Fibroblast of skin of back (primary cell): ENCODE results near the gene FKBP10.
"Not testable (repeated sequence)": the region's sequence is repeated elsewhere in the genome, so short reads cannot be mapped to it uniquely, and the experiment has no call there.

Source experiments
- DNase-seq: peaks from one replicate; pipeline ENCODE4 v3.0.0-alpha.2; 2013

The FKBP10 gene

DNA sequence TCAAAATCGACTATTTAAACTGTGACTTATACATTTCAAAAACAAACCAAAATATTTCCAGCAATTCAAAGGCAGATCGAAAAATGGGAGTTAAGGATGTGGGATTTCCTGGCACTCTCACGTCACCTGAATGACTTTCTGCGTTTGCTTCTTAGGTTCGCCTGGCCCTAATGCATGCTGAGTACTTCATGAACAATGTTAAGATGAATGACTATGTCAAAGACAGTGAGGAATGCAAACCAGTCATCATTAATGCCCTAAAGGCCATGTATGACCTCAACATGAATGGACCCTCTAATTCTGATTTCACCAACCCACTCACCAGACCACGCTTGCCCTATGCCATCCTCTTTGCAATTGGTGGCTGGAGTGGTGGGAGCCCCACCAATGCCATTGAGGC is 32.2 kb downstream of the FKBP10 start:
- DNase-seq: no peak

DNA sequence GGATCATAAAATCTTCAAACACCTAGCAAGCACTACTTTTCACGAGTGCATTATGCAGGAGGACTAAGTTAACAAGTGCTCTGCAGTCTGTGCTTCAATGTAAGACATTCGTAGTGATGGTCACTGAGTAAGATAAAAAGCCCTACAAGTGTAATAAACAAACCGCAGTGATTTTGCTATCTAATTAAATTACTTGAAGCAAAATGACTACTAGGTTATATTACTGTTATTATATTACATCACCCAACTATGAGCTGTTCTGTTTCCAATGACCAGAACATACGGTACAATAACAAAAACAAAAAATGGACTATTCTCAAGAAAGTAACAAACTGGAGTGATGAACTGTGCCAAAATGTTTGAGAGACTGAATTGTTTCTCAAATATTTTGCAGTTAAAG is 36.0 kb downstream of the FKBP10 start:
- DNase-seq: no peak

DNA sequence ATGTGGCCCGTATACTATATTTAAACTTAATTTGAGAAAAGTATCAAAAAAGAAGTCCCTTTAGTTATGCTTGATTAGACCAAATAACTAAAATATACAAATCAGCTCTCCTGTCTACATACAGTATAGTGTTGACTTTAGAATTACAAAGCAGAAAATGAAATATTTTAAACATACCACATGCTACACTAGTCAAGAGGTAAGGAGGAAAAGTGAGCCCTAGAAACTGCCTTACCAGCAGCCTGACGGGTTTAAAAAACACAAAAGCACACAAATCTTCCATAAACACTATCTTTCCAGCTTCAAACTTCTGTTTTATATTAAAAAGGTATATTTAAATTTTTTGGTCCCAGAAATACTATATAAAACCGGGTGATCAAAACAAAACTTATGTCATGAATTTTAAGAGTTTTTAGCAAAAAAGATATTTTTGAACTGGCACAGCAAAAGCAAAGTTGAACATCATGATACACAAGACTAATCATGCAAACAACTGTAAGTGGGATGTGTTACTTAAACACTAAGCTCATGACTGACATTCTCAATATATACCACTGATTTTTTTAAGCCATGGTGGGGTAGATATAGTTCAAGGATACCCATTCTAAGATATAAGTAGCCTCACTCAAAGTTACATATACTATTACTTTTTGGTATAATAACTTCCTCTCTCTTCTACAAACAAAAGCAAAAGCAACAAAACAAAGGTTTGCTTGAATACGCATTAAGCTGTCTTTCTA is 36.6 kb downstream of the FKBP10 start:
- no peak for DNase-seq

DNA sequence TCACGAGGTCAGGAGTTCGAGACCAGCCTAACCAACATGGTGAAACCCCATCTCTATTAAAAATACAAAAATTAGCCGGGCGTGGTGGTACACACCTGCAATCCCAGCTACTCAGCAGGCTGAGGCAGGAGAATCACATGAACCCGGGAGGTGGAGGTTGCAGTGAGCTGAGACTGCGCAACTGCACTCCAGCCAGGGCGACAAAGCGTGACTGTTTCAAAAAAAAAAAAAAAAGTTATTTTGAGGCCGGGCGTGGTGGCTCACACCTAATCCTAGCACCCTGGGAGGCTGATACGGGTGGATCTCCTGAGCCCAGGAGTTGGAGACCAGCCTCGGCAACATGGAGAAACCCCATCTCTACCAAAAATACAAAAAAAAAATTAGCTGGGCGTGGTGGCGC is 38.6 kb downstream of the FKBP10 start:
- DNase-seq: not testable (repeated sequence)

DNA sequence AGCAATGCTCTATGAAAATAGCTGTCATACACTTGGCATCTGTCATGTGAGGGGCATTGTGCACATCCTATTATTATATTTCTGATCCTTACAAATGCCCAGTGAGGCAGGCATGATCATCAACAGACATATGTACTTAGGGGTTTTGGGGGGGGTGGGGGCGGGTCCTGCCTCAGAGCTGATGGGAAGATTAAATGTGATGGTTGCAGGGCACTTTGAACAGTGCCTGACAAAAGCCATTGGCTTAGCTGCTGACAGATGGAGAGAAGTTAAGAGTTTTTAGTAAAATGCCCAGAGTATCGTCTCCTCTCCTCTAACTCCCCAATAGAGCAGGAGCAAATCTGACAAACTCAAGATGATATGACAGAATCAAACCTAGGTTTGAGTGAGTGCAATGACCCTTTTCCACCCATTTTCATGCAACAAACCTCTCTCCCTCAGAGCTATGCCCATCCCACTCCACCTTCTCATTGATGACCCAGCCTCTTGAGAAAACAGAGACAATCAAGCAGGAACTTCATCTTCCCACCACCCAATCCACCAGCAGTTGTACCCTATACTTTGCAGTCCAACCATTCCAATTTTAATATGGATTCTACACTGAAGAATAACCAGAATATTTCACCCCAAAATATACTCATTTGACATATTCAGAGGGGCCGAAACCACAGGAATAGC is 47.6 kb downstream of the FKBP10 start:
- no peak for DNase-seq

DNA sequence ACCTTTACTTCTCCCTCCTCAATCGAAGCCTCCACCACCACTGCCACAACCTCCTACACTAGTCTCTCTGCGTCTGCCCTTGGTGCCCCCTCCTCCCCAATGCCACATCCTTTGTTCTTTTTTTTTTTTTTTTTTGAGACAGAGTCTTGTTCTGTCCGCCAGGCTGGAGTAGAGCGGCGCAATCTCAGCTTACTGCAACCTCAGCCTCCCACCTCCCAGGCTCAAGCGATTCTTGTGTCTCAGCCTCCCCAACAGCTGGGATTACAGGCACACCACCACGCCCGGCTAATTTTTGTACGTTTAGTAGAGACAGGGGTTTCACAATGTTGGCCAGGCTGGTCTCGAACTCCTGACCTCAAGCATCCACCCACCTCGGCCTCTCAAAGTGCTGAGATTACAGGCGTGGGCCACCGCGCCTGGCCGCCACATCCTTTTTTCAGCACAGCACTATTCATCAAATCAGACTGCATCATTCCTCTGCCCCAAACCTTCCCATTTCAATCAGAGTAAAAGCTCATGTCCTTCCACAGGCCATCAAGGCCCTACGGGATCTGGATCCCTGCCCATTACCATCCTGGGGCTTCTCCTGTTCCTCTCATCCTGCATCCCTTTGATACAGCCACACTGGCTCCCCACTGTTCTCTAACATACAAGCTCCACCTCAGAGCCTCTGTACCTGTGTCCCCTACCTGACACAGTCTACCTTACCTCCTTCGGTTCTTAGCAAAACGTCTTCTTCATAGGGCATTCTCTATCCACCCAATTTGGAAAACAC is 50.5 kb downstream of the FKBP10 start:
- no peak for DNase-seq

DNA sequence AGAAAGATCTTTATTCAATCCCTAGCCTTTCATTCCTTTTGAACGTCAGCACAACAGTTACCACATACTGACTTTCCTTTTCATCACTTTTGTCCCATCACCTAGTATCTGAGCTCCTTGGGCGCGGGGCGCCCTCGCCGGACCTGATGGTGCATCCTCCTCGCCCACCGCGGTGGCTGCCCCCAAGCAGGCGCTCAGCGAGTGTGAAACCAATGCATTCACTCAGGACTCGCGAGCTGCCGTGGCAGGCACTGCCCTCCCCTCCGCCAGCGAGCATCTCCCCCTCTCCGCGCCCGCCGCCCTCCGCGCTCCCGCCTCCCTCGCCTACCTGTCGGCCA is 51.7 kb downstream of the FKBP10 start:
- DNase-seq: no peak

DNA sequence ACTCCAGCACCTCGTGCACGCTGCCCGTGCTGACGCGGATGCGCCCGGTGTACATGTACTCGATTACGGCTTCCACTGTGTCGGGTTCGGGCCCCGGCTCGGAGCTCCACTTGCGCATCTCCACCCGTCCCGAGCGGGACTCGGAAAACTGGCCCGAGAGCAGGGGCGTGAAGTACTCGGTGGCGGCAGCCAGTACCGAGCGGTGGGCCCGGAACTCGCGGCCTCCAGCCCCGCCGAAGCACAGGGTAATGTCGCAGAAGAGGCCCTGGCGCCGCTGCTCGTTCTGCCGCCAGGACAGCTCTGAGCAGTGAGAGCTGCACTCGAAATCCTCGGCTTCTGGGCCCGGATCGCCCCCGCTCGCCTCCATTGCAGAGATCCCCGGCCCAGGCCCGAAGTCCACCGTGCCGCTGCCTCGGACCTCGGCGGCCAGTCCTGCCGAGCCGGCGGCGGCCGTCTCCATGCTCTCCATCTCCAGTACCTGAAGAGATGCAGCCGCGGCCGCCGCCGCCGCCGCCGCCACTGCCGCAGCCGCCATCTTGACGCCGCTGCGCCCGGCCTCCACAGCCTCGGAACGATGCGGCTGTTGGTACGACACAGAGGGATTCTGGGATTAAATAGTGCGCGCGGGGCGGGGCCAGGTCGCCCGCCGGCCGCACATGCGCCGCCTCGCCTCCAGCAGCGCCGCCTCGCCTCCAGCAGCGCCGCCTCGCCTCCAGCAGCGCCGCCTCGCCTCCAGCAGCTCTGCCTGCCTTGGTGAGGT is 52.2 kb downstream of the FKBP10 start, which contains the start of gene KLHL11:
Gene KLHL11 (minus strand): TSS at position 588 of the 760 bp plus-strand sequence. CDS start 53 bp downstream, at position 535.
- DNase-seq: peak; percentile 91

DNA sequence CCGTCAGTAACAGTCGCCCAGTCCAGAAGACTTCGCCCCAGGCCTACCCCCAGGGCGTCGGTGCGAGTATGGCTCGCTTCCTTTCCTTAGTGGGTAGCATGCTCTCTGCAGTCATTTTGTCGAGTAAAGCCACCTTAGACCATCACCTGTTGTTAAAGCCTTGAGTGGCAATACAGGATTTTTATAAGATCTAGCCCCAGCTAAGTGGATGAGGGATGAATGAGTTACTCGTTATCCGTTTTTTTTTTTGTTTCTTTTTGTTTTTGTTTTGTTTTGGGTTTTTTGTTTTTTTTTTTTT is 52.7 kb downstream of the FKBP10 start:
- no peak for DNase-seq

DNA sequence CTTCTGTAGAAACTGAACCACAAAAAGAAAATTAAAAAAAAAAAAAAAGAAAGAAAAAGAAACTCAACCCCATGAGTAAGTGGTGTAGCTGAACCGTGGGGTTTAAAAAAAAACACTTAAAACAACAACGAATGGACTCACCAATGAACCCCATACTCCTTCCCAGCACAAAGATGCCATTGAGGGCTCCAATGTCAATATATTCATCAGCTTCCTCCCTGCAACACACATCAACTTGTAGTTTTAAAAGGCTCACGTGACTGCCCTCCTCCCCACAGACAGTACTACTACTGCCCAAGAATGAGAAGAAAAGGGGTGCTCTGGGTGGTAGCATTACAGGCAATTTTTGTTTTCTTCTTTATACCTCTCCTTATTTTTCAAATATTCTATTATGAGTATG is 55.8 kb downstream of the FKBP10 start:
- no peak for DNase-seq

DNA sequence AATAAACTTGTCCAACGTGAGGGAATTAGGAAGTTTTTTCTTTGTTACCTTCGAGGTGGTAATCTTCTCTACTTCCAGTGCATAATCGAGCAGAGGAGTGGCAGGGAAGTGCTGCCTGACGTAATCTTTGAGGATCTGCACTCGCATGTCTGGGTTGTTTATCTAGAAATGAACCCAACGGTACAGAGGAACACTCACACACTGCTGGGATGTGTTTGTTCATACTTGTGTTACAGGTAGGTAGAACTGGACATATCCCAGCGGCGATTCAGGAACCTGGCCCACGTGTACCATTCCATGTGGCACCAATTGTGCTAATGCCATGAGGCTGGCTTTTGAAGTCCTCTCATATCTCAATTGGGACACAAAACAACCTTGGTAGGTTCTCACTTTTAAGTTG is 56.6 kb downstream of the FKBP10 start:
- no peak for DNase-seq

DNA sequence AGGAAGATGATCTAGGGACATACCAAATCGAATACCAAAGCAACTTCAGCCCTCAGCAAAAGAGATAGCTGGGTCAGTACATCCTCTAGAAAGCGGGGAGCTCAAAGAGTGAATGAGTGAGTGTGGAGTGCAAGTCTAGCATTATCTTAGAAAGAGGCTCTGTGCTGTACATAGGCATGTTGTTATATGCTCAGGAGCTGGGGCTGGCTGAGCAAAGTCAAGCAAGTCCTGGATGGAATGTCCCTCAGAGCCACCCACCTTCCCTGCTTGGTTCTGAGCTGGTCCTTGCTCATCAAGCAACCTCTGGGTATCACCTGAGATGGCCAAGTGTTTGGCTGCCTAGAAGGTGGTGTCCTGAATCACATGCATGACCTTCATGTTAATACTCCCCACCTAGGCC is 57.3 kb downstream of the FKBP10 start:
- no peak for DNase-seq

DNA sequence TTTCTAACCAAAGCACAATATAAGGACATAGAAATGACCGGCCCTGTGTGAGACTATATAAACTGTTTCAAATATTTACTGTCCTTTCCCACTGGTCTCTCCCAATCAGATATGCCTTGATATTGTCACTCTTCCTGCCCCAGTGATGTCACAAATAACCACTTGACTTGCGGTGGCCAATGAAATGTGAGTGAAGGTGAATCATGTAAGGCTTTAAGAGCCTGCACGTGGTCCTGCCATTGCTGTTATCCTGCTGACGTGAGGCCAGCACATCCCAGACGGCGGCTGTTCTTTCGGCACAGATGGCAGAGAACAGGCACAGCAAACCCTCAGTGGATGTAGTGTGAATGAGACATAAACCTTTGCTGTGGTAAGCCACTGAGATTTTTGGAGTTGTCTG is 57.8 kb downstream of the FKBP10 start:
- DNase-seq: no peak

DNA sequence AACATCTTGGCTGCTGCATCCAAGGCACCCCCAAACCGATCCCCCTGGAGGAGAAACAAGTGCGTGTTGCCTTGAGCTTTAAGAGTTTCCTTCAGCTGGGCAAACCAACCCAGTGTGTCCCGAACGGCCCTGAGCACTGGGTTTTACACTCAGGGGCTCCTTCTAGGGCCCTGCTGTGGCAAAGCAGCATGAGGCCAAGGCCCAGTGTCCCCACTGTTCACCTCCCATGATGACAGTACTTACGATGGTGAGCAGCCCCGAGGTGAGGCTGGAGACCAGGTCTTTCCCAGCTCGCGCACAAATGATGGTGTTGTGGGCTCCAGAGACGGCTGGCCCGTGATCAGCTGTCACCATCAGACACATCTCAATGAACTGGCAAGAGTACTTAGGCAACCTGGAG is 59.0 kb downstream of the FKBP10 start:
- DNase-seq: no peak
